ENCODE measurements around the gene KLHDC8B. TPM values are rescaled to one million over a fixed set of nuclear protein-coding genes. Genes with fewer than 3 reads are reported as not detected.

The KLHDC8B gene
- total and polyA plus RNA-seq, 2 of the 4 experiments (the other 2 are of a cell fraction), result 16.3 to 16.5 TPM

- intact Hi-C loops (cut with micrococcal nuclease) (no loop called here), in situ Hi-C loops (cut with MboI; ENCODE audit: low sequenced_read_pairs) (no loop called here), dilution Hi-C loops (cut with HindIII; ENCODE audit: low sequenced_read_pairs, unreplicated experiment) (no loop called here)
- no TSS peak for BruUV-seq (replicated peaks)
- H4K20me1 ChIP-seq (ENCODE audit: insufficient read depth, low read length), result no peaks in the 10 kb centered on the region
- DNase-seq (no peak), ATAC-seq (ENCODE audit: low read depth) (no peak)
- no peak overlapping the region for H2BK20ac ChIP-seq (ENCODE audit: low read depth, low read length)
- no peak overlapping the region for H2BK5ac ChIP-seq (ENCODE audit: low read depth, low read length, poor library complexity, severe bottlenecking)
- H4K5ac ChIP-seq (ENCODE audit: low read depth, low read length), result no peak overlapping the region
- H3K79me1 ChIP-seq (ENCODE audit: low read depth in 1 of 2, low read length in 2 of 2), result no peaks in the 10 kb centered on the region
- H2BK15ac ChIP-seq (ENCODE audit: low read depth, low read length), result no peak overlapping the region
- H3K27me3 ChIP-seq (ENCODE audit: control insufficient read depth, insufficient read depth, low read length), result peaks cover 3% of the 10 kb centered on the region
- H4K8ac ChIP-seq (ENCODE audit: low read depth in 2 of 2, low read length in 2 of 2), result no peak overlapping the region
- H3K27ac ChIP-seq (ENCODE audit: insufficient read depth, low read length), result no peak overlapping the region
- no peak overlapping the region for H3K23ac ChIP-seq (ENCODE audit: low read depth, low read length)
- no peak overlapping the region for H3K4me2 ChIP-seq (ENCODE audit: low read depth, low read length)
- no peaks in the 10 kb centered on the region for H3K36me3 ChIP-seq (ENCODE audit: control insufficient read depth, insufficient read depth, low read length)
- no peaks in the 10 kb centered on the region for H3K9me1 ChIP-seq (ENCODE audit: insufficient read depth, low read length)
- no peak overlapping the region for H3K4ac ChIP-seq (ENCODE audit: low read depth, low read length)
- no peak overlapping the region for H2AFZ ChIP-seq (replicated peaks; ENCODE audit: low read length, poor library complexity)
- ChIA-PET CTCF (no interaction called here), POLR2A (ENCODE audit: unreplicated experiment) (no interaction called here)
- no peak overlapping the region for H2AK9ac ChIP-seq (replicated peaks; ENCODE audit: low read depth, low read length, poor library complexity)
- H4K91ac ChIP-seq (ENCODE audit: insufficient read depth, low read depth, low read length), result no peak overlapping the region
- H3K14ac ChIP-seq (replicated peaks; ENCODE audit: low read depth, low read length), result no peak overlapping the region
- H3K18ac ChIP-seq (ENCODE audit: low read depth, low read length), result no peak overlapping the region
- H3K4me1 ChIP-seq (ENCODE audit: control insufficient read depth, insufficient read depth, low read length), result no peaks in the 10 kb centered on the region
- no peak overlapping the region for H2AK5ac ChIP-seq (ENCODE audit: low read depth, low read length)
- no peak overlapping the region for H3K56ac ChIP-seq (ENCODE audit: extremely low read depth, insufficient read depth, low read length)
- H2BK120ac ChIP-seq (ENCODE audit: low read depth, low read length), result no peak overlapping the region
- TF ChIP-seq MXI1 (IDR thresholded peaks at IDR 0.05; ENCODE audit: borderline replicate concordance, low read depth, low read length) (no peak), FOS (IDR thresholded peaks at IDR 0.05; ENCODE audit: low read depth, low read length) (no peak), SMC3 (IDR thresholded peaks at IDR 0.05; ENCODE audit: low read depth, low read length) (no peak), RFX5 (IDR thresholded peaks at IDR 0.05; ENCODE audit: low read depth, low read length) (no peak), POLR2A (IDR thresholded peaks at IDR 0.05; ENCODE audit: low read depth, low read length) (no peak)
- H3K4me3 ChIP-seq (ENCODE audit: insufficient read depth, low read depth, low read length), result no peak overlapping the region
- no peaks in the 10 kb centered on the region for H3K9me3 ChIP-seq (ENCODE audit: control insufficient read depth, insufficient read depth, low read length)
- no peak overlapping the region for H3K9ac ChIP-seq (ENCODE audit: low read depth, low read length)
- 86% methylated on average over 8 of the region's 24 CpGs; no CpG with 5 or more reads in 1 of the 2 experiments for WGBS, 2 experiments (ENCODE audit: extremely low coverage in 2 of 2, insufficient read length in 1 of 2)
These were observed 11.3 kb downstream of the KLHDC8B start for GRCh38 chr3:49182682-49183081.
